ENCODE measurements around the gene TRIM71. TPM values are rescaled to one million over a fixed set of nuclear protein-coding genes. Genes with fewer than 3 reads are reported as not detected.

TRIM71 gene
- total and polyA plus RNA-seq, 2 of the 13 experiments (the other 11 are each of a cell fraction or from before 2014, with no cell fraction given), result 21.7 to 76.9 TPM

- TF ChIP-seq ZBTB46 (CRISPR knock-in tag; IDR thresholded peaks at IDR 0.05; ENCODE audit: borderline replicate concordance), result no peak
- TF ChIP-seq POLR2A (IDR thresholded peaks at IDR 0.05; ENCODE audit: insufficient read depth in 1 of 2, low read depth in 2 of 2, low read length in 2 of 2), result peak; percentile 59 to 72
- TF ChIP-seq MED1 (CRISPR knock-in tag; IDR thresholded peaks at IDR 0.05), result peak; percentile 80
- peak; percentile 45; the same call in 1 of the 2 replicates for TF ChIP-seq SOX5 (CRISPR knock-in tag; IDR thresholded peaks at IDR 0.05; ENCODE audit: borderline replicate concordance)
- TF ChIP-seq ZNF543 (CRISPR knock-in tag; IDR thresholded peaks at IDR 0.05), result no peak; the same call in 1 of the 2 replicates
- peak; percentile 96 for TF ChIP-seq ZNF800 (CRISPR knock-in tag; IDR thresholded peaks at IDR 0.05)
- TF ChIP-seq ZNF580 (CRISPR knock-in tag; IDR thresholded peaks at IDR 0.05; ENCODE audit: borderline replicate concordance, low read depth), result peak; percentile 74; the same call in 1 of the 2 replicates
- peak; percentile 86 for TF ChIP-seq ZNF414 (CRISPR knock-in tag; IDR thresholded peaks at IDR 0.05)
- no peak for TF ChIP-seq GPN1 (CRISPR knock-in tag; IDR thresholded peaks at IDR 0.05; ENCODE audit: borderline replicate concordance)
- TF ChIP-seq SPEN (CRISPR knock-in tag; IDR thresholded peaks at IDR 0.05; ENCODE audit: low read depth), result peak; percentile 81
- peak; percentile 60; the same call in 1 of the 2 replicates for TF ChIP-seq NFKB2 (CRISPR knock-in tag; IDR thresholded peaks at IDR 0.05; ENCODE audit: borderline replicate concordance)
- peak; percentile 67; the same call in 1 of the 2 replicates for TF ChIP-seq YEATS2 (CRISPR knock-in tag; IDR thresholded peaks at IDR 0.05; ENCODE audit: borderline replicate concordance)
- TF ChIP-seq ZNF768 (CRISPR knock-in tag; IDR thresholded peaks at IDR 0.05), result peak; percentile 61; the same call in 1 of the 2 replicates
- peak in 1 of 2 experiments; percentile 51; a peak in 1 of 4 replicates for TF ChIP-seq EP300 (IDR thresholded peaks at IDR 0.05; ENCODE audit: low read depth in 2 of 2, low read length in 2 of 2)
- TF ChIP-seq EP300 (CRISPR knock-in tag; IDR thresholded peaks at IDR 0.05; ENCODE audit: borderline replicate concordance), result no peak
- TF ChIP-seq ZNF354B (CRISPR knock-in tag; IDR thresholded peaks at IDR 0.05), result no peak
- TF ChIP-seq FOXA1 (IDR thresholded peaks at IDR 0.05), result no peak
- TF ChIP-seq FOXA1 (CRISPR knock-in tag; IDR thresholded peaks at IDR 0.05), result peak; percentile 6; the same call in 1 of the 2 replicates
- peak; percentile 42 for TF ChIP-seq DMAP1 (CRISPR knock-in tag; IDR thresholded peaks at IDR 0.05)
- peak; percentile 62 for TF ChIP-seq FOXO1 (CRISPR knock-in tag; IDR thresholded peaks at IDR 0.05)
- peak; percentile 86 for TF ChIP-seq KDM3A (CRISPR knock-in tag; IDR thresholded peaks at IDR 0.05; ENCODE audit: low read depth)
- peak; percentile 87; the same call in 1 of the 2 replicates for TF ChIP-seq MTERF4 (CRISPR knock-in tag; IDR thresholded peaks at IDR 0.05)
- no peak for TF ChIP-seq ZNF496 (CRISPR knock-in tag; IDR thresholded peaks at IDR 0.05; ENCODE audit: insufficient replicate concordance)
- TF ChIP-seq ZNF773 (CRISPR knock-in tag; IDR thresholded peaks at IDR 0.05; ENCODE audit: borderline replicate concordance), result 0 out of 2 replicates have a peak, but pooled peaks have one; percentile 38
- TF ChIP-seq KAT2B (IDR thresholded peaks at IDR 0.05; ENCODE audit: borderline replicate concordance, low read depth, low read length), result no peak
- TF ChIP-seq IKZF1 (IDR thresholded peaks at IDR 0.05), result no peak
Observed at GRCh38 chr3:32781211-32781968, 36.4 kb upstream of the TRIM71 start (continued).

All from HepG2 (cell line).